Measurements from ENCODE around the gene MARCOL.

DNA sequence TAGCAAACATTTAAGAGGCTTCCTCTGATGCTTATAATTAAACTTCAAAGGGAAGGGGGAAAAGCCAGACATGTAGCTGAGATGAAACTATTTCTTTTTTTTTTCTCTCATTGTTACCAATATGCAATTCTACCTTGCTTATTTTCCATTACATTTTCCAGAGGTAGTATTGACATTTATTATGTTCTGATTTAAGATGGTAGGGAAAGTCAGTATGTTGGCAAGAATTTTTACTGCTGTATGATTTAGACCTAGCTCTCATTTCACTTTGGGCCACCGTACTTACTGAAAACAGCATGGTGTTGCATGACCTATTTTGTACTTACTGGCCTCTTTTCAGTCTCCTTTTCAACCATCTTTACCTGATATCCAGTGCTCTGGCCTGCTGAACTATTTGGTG lies 45.1 kb upstream of the MARCOL start:
- TF ChIP-seq SUZ12 (IDR thresholded peaks at IDR 0.05; ENCODE audit: extremely low read depth, insufficient read depth, insufficient read length) (no peak), ZNF274 (IDR thresholded peaks at IDR 0.05; ENCODE audit: low read depth, low read length) (no peak), YY1 (IDR thresholded peaks at IDR 0.05; ENCODE audit: insufficient read depth, insufficient read length) (no peak)
